Medulla oblongata (tissue), 1 donor: Measurements from ENCODE around the gene TMEM255A.
"Not testable (repeated sequence)": the region's sequence is repeated elsewhere in the genome, so short reads cannot be mapped to it uniquely, and the experiment has no call there.

Experiments
- DNase-seq: peaks from one replicate; pipeline ENCODE4 v3.0.0-alpha.2; 2015; ENCODE audit errors: extremely low spot score

The TMEM255A gene

GRCh38 chrX:120310861-120311726 lies at the start of gene TMEM255A:
Gene TMEM255A (minus strand): TSS chrX:120311461. CDS start chrX:120311309, 152 bp downstream.
- DNase-seq, result peak; percentile 47

DNA sequence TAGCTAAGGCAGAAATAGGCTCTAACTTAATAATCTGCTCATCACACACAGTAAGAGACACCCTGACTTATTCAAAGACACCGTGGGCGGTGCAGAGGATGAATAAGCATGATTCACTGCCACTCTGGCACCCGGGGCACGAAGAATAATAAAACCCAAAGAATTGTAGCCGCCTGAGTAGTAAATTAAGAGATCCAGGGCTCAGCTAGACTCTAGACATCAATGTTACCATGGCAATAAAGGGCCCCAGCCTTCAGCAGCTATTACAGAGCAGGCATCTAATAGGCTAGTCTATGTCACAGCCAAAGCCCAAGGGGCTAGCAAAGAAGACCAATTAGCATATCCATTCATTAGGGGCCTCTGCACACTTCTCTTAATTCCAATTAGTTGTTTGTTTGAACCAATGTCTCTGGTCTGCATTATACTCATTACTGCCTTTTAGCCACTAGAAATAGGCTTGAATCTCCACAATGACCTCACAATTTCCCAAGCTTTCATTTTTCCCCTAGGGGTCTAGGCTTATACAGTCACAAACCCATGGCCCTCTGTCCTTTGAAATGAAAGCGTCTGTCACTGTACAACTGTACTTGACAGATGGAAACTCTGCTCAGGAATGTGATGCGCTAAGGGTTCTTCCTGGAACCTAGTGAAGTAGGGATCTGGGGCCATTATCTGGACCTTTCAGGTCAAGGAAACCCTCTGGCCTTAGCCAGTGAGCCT lies 47.6 kb upstream of the TMEM255A start:
- peak; percentile 29 for DNase-seq

GRCh38 chrX:120357186-120357585 lies 45.9 kb upstream of the TMEM255A start:
- DNase-seq, result no peak

DNA sequence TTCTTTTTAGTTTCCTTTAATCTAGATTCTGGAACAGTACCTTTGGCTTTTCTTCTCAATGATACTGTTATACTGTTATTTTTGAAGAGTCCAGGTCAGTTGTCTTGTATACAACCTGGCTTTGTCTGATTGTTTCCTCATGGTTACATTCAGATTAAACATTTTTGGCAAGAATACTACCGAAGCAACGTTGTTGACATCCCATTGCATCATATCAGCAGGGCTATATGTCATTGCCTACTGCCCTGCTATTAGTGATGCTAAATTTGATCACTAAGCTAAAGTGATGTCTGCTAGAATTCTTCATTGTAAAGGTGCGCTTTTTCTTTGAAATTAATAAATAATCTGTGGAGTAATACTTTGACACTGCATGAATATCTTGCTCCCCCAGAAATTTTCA lies 44.8 kb upstream of the TMEM255A start:
- no peak for DNase-seq

- no peak for DNase-seq
Measured at GRCh38 chrX:120350450-120351138, 39.3 kb upstream of the TMEM255A start.

- DNase-seq, result not testable (repeated sequence)
Measured at GRCh38 chrX:120344566-120344965, 33.3 kb upstream of the TMEM255A start.

- DNase-seq, result no peak
Measured at GRCh38 chrX:120336899-120337298, 25.6 kb upstream of the TMEM255A start.

- no peak for DNase-seq
Measured at GRCh38 chrX:120335289-120335688, 24.0 kb upstream of the TMEM255A start.

DNA sequence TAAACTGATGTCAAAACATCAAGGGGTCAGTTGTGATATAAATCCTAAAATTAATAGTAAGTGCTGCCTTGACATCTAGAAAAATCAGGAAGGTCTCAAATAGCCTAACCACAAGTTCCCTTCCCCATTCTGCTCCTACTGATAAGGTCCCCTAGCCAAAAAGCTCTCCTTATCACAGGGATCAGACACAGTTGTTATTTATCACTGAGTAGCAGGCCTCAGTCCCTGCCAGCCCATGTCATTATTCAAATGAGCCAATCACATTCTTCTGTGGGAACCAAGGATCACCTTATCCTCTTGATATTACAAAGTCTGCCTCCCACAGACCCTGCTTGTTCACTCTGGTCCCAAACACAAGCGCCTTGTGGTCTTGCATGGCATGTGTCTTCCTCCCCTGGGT lies 23.3 kb upstream of the TMEM255A start:
- no peak for DNase-seq

- DNase-seq, result no peak
Measured at GRCh38 chrX:120334151-120334550, 22.9 kb upstream of the TMEM255A start.

- DNase-seq, result no peak
Measured at GRCh38 chrX:120332394-120332793, 21.1 kb upstream of the TMEM255A start.

- DNase-seq, result no peak
Measured at GRCh38 chrX:120331116-120331515, 19.9 kb upstream of the TMEM255A start.

GRCh38 chrX:120321520-120322281 lies 10.4 kb upstream of the TMEM255A start:
- DNase-seq, result no peak

GRCh38 chrX:120318411-120318810 lies 7.2 kb upstream of the TMEM255A start:
- no peak for DNase-seq

DNA sequence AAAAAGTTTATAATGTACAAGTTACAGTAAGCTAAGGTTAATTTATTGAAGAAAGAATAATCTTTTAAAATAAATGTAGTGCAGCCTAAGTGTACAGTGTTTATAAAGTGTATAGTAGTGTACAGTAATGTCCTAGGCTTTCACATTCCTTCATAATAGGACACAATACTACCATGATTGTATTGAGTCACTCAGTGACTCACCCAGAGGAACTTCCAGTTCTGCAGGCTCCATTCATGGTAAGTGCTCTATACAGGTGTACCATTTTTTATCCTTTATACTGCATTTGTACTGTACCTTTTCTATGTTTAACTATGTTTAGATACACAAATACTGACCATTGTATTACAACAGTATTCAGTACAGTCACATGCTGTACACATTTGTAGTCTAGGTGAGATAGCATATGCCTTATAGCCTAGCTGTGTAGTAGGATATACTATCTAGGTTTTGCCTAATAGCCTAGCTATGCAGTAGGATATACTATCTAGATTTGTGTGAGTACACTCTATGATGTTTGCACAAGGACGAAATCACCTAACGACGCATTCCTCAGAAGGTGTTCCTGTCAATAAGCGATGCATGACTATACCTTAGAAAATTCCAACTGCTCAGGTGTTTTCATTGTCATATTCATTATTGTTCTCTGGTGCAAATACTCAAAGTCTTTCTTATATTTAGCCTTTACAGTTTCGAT lies 5.5 kb upstream of the TMEM255A start:
- DNase-seq, result no peak

DNA sequence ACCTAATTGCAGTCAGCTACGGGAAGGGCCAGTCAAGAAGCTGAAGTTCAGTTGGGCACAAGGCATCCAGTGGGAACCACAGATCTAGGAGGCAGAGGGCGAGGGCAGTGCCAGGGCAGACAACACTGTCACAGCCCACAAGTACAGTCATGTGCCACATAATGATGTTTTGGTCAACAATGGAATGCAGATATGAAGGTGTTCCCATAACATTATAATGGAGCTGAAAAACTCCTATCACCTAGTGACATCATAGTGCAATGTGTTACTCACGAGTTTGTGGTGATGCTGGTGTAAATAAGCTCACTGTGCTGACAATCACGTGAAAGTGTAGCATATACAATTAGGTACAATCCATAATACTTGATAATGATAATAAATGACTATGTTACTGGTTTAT lies 4.5 kb upstream of the TMEM255A start:
- DNase-seq, result no peak

DNA sequence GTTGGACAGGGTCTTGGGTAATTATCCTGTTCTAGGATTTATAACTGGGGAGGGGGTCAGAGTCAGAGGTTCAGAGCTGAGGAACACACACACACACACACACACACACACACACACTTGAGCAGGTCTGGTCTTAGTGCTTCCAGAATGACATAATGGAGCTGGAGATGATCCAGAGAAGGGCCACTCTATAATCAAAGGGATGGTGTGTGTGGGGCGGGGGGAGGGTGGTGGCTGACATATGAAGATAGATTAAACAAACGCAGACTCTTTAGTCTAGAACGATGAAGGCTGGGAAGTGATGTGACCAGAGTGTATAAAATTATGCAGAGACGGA lies 434 bp upstream of the TMEM255A start:
- no peak for DNase-seq

DNA sequence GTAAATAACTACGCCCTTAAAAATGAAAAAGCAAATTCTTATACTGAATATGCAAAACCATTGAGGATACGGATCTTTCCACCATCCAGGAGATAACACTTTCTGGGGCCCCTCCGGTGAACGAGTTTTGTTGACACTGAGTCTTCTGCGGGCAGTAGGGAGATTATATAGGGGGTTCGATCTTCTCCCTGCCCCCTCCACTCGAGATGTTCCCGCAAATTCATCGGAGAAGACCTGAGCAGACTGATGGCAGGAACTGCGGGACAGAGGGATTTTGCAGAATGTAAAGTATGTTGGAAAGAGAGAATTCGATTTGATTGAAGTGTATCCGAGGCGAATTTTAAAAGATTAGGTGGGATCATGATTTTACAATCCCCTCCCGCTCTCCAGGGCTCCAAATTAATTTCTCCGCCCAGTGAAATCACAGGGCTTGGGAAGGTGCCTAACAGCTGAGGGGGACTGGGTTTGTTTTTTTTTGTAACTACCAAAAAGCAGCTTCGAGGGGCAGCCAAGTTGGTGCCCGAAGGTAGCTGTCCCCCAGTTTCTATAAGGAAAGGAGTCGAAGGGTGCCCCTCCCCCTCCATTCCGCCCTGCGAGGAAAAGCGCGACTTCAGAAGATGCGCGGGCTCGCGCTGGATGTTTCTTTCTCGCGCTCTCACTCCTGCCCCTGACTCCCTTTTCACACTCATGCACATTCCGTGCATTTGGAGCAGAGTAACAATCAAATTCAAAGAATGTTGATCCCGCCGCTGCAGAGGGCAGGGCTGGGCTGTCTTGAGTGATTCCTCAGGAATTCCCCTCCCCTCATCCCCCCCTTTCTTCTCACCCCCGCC lies 1.2 kb downstream of the TMEM255A start:
- no peak for DNase-seq

DNA sequence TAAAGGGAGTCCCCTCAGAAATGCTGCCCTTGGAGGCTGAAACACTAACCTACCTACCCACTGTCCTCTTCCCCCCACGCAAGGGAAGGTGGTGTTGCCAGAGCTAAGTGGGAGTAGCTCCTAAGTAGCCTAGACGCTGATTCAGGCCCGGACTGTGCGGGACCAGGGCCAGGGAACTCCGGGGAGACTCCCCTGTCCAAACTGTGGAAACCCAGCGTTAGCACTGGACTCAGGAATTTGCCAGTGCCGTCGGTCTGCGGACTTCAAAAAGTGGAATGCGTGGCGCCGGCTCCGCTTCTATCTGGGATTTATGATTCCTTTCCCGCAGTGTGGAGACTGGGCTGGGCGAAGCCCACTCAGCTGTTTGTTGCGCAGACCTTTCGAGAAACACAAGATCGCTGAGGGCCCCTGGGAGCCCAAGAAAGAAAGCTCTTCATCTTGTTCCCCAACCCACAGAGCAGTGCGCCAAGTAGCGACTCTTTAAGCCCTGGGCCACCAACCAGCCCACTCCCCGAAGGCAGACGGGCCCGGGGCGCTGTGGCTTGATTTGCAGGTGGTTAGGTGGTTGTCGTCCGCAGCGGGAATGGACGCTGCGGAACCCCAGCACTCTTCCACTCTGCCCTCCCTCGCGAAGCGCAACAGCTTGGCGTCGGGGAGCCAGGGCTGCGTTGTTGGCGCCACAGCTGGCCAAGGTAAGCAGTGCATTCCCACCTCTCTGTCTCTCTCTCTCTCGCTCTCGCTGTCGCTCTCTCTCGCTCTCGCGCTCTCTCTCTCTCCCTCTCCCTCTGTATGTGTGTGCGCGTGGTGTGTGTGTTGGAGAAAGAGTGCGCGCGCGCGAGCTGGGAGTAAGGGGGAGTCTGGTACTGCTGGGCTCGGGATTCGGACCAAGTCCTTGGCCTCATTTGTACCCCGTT lies 2.0 kb downstream of the TMEM255A start:
- peak; percentile 66 for DNase-seq
